Activated naive CD4-positive, alpha-beta T cell treated with anti-CD3 and anti-CD28 coated beads, Interleukin-2, amount 50 U/mL, for 16 hours (primary cell): ENCODE data around the gene RSBN1L.

ENCODE experiments used
- DNase-seq: peaks from one replicate; pipeline ENCODE4 v3.0.0-alpha.2; 2020

The RSBN1L gene

DNA sequence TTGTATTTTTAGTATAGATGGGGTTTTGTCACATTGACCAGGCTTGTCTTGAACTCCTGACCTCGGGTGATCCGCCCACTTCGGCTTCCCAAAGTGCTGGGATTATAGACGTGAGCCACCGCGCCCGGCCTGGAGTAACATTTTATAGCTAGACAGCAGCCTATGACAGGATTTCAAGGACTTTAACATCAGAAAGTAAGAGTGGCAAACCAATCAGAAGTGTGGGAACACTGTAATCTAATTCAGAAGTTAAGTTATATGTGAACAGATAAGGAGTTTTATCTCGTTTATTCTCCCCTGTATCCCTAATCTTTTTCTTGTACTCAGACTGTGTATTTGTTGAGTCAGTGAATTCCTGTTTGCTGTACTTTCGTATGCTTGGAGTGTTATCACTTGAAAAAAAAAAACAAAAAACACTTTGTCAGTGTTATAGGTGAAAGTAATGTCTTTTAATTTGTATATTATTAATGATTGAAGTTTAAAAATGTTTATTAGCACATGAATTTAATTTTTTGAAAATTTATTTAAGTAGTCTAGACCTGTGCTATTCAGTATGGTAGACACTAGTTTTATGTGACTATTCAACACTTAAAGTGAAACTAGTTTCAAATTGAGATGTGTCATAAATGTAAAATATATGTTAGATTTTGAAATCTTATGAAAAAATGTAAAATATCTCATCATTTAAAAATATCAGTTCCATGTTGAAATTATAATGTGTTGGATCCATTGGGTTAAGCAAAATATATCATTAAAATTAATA lies 38.6 kb downstream of the RSBN1L start:
- DNase-seq: no peak

DNA sequence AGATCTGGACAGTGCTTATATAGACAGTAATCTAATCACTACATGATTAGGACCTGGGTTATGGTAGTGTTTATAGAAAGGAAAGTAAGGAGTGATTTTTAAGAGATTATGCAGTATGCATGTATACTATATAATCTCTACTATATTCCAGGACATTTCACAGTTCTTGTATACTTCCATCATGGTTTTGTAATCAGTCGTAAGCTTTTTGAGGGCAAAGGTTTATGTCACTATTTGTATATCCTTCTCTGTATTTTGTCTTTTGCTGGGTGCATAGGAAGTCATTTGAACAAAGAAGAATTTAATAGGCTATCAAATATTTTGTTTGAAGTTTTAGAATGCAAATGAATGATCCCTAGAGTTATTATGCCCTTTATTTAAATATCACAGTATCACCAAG lies 39.2 kb downstream of the RSBN1L start:
- no peak for DNase-seq

DNA sequence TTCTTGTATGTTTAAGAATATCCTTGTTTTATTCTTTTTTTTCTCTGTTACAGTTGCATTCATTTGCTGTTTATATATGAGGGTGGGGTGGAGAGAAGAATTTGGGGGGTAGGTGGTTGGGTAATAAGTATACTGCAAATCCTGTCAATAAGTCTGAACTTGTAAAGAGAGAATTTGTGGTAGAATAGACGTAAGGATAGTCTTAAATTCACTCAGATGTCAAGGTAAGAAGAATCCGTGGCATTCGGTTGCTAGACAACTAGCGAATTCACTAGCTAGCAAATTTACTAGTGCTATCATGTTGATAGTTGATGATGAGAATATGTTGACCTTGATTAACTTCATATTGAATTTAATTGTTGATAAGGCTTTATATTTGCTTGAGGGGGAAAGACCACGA lies 40.7 kb downstream of the RSBN1L start:
- DNase-seq: no peak

DNA sequence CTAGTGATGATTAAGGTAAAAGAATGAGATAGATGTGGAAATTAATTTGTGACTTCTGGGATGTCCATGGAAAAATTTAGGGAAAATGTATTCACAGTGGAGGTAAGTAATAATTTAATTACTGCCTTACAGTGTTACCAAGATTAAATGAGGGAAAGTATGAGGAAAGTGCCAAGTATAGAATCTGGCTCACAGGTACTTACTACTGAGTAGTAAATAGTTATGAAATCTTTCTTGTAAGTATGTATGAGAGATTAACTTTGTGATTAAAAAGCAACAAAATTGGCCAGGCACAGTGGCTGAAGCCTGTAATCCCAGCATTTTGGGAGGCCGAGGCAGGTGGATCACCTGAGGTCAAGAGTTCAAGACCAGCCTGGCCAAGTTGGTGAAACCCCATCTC lies 42.1 kb downstream of the RSBN1L start:
- no peak for DNase-seq

DNA sequence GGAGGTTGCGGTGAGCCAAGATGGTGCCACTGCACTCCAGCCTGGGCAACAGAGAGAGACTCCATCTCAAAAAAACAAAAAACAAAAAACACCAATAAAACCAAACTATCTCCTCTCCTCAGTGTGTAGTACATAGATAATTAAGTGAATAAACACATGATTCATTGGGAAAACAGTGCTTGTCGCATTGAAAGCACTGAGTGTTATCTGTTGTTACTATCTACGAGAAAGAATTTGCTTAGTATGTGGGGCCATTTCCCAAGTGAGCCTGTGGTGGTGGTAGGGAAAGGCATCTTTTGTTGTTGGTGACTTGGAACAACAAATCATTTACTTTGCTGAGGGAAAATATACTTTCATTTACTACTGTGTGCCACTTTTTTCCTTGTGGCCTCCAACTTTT lies 42.6 kb downstream of the RSBN1L start:
- DNase-seq: no peak

DNA sequence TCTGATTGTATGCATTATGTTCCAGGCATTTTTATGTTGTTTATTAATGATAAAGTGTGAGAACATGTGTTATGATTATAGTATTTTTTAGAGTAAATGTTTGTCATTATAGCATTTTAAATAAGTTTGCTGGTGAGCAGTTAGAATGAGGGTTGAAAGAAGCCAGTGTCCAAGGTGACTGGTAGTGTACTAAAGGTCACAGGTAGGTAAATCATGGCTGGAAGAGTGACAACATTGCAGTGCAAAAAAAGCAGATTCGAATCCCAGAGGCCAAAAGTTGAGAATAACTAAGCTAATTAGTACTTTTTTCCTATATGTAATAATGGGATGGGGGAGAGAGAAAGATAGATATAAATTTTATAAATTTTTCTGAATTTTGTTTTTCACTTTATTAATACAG lies 44.0 kb downstream of the RSBN1L start:
- DNase-seq: no peak

DNA sequence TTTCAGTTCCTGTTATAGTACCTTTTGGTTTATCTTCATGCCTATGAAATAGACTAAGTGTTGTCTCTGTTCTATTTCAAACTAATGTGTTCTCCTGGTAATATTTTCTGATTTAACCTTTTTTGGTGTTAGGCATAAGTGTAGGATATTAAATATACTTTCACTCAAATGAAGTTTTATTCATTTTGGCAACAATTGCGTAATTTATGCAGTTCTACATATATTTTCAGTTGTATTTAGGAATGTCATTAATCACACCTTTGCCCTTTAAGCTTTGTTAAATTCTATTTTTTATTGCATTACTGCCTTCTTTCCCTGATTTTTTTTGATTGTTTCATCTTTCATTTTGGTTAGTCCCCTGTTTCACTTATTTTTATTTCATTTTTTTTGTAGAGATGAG lies 47.3 kb downstream of the RSBN1L start:
- DNase-seq: no peak

DNA sequence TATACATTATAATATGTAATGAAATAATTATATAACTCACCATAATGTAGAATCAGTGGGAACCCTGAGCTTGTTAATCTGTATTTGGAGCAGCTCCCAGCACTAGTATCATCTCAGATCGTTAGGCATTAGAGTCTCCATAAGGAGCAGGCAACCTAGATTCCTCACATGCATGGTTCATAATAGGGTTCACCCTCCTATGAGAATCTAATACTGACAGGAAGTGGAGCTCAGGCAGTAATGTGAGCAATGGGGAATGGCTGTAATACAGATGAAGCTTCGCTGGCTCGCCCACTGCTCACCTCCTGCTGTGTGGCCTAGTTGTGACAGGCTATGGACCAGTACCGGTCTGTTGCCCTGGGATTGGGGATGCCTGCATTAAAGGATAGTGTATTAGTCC lies 49.5 kb downstream of the RSBN1L start:
- no peak for DNase-seq

DNA sequence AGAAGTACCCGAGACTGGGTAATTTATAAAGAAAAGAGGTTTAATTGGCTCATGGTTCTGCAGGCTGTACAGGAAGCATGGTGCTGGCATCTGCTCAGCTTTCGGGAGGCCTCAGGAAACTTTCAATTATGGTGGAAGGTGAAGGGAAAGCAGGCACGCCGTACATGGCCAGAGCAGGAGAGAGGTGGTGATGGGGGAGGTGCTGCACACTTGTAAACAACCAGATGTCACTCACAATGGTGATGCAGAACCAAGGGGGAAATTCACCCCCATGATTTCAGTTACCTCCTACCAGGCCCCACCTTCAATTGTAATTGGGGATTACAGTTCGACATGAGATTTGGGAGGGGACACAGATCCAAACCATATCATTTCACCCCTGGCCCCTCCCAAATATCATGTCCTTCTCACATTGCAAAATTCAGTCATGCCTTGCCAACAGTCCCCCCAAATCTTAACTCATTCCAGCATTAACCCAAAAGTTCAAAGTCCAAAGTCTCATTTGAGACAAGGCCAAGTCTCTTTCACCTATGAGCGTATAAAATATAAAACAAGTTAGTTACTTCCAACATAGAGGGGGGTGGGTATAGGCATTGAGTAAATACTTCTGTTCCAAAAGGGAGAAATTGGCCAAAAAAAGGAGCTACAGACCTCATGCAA lies 50.0 kb downstream of the RSBN1L start:
- DNase-seq: no peak

DNA sequence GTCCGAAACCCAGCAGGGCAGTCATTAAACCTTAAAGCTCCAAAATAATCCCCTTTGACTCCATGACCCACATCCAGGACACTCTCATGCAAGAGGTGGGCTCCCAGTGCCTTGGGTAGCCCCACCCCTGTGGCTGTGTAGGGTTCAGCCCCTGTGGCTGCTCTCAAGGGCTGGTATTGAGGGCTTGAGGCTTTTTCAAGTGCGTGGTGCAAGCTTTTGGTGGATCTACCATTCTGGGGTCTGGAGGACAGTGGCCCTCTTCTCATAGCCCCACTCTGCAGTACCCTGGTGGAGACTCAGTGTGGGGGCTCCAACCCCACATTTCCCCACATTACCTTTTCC lies 50.5 kb downstream of the RSBN1L start:
- no peak for DNase-seq

DNA sequence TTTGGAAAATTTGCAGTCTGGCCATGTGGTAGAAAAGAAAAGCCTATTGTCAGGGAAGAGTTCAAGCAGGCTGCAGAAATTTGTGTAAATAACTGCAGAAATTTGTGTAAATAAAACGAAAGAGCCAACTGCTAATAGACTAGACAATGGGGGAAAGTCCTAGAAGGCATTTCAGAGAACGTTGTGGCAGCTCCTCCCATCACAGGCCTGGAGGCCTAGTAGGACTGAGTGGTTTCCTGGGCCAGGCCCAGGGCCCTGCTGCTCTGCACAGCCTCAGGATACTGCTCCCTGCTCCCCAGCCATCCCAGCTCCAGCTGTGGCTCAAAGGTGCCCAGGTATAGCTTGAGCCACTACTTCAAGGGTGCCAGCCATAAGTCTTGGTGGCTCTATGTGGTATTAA lies 50.9 kb downstream of the RSBN1L start:
- DNase-seq: no peak

DNA sequence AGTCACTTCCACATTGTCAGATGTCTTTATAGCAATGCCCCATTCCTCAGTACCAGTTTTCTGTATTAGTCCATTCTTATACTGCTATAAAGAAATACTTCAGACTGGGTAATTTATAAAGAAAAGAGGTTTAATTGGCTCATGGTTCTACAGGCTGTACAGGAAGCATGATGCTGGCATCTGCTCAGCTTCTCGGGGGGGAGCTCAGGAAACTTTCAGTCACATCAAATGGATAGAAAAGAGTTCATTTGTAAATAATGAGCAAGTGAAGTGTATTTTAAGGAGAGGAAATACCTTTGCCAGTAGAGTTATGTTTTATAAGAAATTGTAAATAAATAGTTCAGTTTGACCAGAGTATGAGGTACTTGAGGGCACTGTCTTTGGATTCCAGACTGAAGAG lies 51.5 kb downstream of the RSBN1L start:
- DNase-seq: no peak

DNA sequence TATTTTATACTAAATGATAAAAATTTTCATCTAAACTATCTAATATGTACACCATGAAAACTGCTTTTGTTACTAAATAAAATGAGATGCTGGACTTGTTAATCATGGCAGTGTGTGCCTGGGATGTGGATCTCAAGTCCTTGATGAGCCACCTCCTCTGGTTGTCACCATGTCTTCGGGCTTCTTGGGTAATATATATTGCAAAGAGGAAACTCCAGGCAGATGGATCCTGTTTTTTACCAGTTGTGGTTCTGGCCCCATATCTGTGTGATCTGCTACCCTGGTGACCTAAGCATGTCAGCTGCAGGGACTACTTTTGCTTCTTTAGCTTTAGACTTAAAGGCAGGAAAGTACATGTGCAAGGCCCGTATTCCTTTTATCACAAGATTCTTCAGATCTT lies 55.8 kb downstream of the RSBN1L start:
- DNase-seq: no peak

DNA sequence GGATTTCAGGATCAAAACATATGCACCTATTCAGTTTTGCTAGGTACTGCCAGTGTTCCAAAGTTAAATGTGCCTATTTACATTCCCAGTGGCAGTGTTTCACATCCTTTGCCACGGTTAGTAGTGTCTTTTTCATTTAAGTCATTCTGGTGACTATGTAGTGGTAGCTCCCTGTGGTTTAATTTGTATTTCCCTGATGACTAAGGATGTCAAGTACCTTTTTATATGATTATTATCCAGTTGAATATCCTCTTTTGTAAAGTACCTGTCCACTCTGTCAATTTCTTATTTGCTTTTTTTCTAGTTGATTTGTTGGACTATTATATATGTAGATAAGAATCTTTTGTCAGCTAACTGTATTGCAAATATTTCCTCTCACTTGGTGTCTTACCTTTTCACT lies 56.9 kb downstream of the RSBN1L start:
- DNase-seq: no peak

DNA sequence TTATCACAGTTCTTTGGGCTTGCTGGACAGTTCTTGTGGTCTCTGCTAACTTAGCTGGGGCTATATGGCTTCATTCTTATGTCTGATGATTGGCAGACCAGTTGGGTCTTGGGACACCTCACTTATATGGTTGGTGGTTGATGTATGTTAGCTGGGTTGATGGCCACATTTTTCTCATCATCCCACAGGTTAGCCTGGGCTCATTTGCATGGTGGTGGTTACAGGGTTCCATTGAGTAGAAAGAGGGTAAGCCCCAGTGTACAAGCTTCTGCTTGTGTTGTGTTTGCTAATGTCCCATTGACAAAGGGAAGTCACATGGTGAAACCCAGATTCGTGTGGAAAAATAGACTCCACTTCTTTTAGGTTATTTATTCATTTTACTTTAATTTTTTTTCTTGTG lies 61.3 kb downstream of the RSBN1L start:
- DNase-seq: no peak

DNA sequence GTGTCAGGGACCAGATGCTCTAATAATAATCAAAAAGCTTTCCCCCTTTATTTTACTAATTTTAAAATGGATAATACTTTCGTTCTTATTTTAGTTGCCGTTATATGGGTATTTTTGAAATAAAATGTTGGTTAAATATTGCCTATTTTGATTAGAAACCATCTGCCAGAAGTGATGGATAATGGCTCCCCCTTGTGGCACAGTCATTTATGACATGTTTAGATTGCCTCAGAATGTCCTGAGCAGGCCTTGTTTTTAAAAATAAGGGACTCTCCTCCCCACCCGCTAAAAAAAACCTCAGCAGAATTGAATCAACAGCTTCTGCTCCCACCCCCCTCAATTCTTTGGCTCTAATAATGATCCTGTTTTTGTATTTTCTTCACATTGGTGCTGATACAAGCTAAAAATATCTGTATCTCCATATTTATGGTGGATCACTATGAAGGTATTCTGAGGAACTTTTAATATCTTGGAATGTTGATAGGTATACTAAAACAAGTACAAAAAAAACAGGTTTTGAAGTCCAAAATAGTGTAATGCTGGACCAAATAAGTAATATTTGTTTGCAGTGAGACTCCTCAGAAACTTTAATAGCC lies 63.1 kb downstream of the RSBN1L start:
- peak; percentile 52 for DNase-seq

DNA sequence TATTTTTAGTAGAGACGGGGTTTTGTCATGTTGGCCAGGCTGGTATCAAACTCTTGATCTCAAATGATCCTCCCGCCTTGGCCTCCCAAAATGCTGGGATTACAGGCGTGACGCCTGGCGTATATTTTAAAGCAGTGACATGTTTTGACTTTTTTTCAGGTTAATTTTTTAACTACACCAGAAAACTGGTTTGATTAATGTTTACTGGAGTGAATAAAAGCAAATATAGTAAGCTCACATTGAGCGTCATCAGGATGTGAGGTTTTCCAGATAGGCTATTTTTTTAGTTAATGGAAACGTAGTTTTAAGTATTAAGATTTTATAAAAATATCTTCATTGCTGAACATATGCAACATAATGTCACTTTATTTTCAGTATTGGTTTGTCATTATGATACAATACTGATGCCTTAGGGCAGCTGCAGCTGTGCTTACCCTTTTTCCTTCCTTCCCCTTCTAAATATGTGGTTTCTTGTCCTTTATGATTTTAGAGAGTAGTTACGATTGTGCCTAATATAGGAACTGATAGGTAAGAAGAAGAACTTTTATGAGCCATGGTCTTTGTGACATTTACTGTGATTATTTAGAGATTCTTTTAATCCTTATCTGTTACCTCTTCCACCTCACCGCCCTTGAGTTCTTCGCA lies 64.7 kb downstream of the RSBN1L start:
- no peak for DNase-seq

DNA sequence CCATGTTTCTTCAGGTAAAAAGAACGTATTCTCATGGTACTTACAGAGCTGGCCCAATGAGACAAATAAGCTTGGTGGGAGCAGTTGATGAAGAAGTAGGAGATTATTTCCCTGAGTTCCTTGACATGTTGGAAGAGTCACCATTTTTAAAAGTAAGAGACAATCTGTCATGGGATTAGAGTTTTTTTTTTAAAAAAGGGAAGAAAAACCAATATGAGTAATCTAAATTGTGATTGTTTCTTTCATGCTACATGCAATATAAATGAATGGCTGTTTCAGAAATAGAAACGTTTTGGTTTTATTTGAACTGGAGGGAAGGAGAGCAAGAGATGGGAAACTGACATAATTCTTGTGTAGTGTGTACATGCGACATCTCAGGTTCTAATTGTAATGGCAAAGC lies 69.2 kb downstream of the RSBN1L start:
- DNase-seq: no peak

DNA sequence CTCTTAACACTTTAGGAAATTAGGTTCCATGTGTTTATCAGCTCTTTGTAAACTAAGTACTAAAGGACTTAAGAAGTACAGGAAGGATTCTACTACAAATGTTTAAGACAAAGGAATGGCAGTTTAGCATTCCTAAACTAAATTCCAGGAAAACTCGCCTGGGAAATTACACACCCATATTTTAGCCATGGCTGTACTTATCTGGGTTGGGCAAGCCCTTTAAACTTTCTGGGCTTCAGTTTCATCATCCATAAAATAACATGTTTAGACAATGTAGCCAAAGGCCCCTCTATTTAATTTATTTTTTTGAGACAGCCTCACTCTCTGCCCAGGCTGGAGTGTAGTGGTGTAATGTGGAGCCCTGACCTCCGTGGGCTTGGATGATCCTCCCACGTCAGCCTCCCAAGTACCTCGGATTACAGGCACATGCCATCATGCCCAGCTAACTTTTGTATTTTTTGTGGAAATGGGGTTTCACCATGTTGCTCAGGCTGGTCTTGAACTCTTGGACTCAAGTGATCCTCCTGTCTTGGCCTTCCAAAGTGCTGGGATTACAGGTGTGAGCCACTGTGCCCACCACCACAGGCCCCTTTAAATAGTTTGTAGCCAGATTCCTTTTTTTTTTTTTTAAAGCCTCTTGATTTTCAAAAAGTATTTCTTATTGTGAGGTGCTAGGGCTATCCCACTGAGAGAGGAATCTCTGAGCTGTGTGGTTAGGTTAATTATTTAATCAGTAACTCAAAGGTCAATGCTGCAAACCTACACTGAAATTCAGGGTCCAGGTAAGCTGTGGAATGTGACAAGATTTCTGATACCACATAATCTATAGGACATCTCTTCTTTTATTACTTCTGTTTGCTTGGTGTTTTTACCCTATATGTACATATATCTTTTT lies 69.9 kb downstream of the RSBN1L start:
- DNase-seq: no peak

DNA sequence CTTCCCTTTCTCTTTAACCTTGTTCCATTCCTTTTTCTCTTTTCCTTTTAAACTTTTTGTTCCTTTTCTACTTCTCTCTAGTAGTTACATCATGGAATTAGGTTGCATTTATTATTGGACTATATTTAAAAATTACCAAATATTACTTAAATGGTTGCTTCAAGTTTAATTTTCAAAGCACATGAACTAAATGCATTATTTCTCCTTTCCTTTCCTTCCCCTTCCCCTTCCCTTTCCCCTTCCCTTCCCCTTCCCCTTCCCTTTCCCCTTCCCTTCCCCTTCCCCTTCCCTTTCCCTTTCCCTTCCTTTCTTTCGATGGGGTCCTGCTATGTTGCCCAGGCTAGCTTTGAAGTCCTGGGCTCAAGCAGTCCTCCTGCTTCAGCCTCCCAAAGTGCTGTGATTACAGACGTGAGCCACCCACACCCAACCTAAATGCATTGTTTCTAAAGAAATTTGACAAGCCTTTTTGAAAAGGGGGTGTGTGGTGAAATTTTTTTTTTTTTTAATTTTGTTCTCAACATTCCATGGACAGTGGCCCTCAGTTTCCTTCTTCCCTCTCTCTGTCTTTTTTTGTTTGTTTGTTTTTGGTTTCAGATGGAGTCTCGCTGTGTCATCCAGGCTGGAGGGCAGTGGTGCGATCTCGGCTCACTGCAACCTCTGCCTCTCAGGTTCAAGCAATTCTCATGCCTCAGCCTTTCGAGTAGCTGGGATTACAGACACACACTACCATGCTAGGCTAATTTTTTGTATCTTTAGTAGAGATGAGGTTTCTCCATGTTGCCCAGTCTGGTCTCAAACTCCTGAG lies 70.7 kb downstream of the RSBN1L start:
- DNase-seq: no peak

DNA sequence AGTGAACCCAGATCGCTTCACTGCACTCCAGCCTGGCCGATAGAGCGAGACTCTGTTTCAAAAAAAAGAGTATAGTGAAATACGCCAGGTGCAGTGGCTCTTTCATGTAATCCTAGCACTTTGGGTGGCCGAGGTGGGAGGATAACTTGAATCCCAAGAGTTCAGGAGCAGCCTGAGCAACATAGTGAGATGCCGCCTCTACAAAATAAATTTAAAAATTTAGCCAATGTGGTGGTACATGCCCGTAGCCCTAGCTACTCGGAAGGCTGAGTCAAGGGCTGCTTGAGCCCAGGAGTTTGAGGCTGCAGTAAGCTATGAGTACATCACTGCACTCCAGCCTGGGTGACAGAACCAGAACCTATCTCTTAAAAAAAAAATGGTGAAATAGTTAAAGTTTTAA lies 74.1 kb downstream of the RSBN1L start:
- DNase-seq: no peak

DNA sequence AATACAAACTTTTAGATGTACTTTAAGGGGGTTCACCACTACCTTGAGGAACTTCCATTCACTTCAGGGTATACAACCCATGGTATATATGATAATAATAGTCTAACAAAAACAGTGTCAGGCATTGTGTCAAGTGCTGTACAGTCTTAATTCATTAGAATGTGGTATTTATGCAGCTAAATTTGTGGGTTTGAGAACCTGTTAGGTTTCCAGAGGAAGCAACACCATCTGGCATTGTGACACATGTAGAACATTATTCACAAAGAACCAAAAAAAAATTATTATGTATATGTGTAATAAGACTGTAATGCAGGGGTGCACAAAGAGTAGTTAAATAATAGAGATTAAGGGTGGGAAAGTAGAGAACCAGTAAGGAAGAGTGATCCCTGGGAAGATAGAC lies 75.6 kb downstream of the RSBN1L start:
- no peak for DNase-seq
